Type B pancreatic cell (in vitro differentiated cells): Measurements from ENCODE around the gene EMSY. TPM values are rescaled to one million over a fixed set of nuclear protein-coding genes. Genes with fewer than 3 reads are reported as not detected.

Experiments used
- DNase-seq: peaks from one replicate; pipeline ENCODE4 v3.0.0; 2021; ENCODE audit warnings: mixed read lengths; ENCODE audit not compliant: unreplicated experiment; ENCODE audit errors: extremely low spot score
- H3K27ac Mint-ChIP-seq: 2 replicates; pipeline ENCODE4 v1.8.0; 2021; ENCODE audit warnings: mild to moderate bottlenecking, mixed read lengths
- H3K27me3 Mint-ChIP-seq: 2 replicates; pipeline ENCODE4 v1.8.0; 2021; ENCODE audit warnings: mixed read lengths
- H3K36me3 Mint-ChIP-seq: 2 replicates; pipeline ENCODE4 v1.8.0; 2021; ENCODE audit warnings: mixed read lengths
- H3K4me1 Mint-ChIP-seq: one replicate; pipeline ENCODE4 v1.8.0; 2021; ENCODE audit warnings: mixed read lengths; ENCODE audit not compliant: unreplicated experiment
- H3K4me3 Mint-ChIP-seq: 2 replicates; pipeline ENCODE4 v1.8.0; 2021; ENCODE audit warnings: mild to moderate bottlenecking, mixed read lengths
- H3K9me3 Mint-ChIP-seq: 2 replicates; pipeline ENCODE4 v1.8.0; 2021; ENCODE audit warnings: mixed read lengths
- CTCF ChIP-seq: fragments of 200-600 bp; sonication (generic); conservative IDR thresholded peaks from 2 replicates; pipeline ENCODE4 v1.5.0; 2021; ENCODE audit warnings: antibody characterized with exemption, mild to moderate bottlenecking
- total RNA-seq: library from RNA; stranded (reverse); gene quantifications from 2 replicates; pipeline ENCODE4 v1.2.1, GENCODE V29; 2021; ENCODE audit warnings: low replicate concordance

The EMSY gene
- total RNA-seq, 1 donor from 2014 or later: 32.3 TPM

GRCh38 chr11:76424379-76424778 is 20.4 kb upstream of the EMSY start:
- Mint-ChIP-seq H3K27me3 (no peaks in the 10 kb centered on the region), H3K4me1 (peaks cover 9% of the 10 kb centered on the region), H3K9me3 (no peaks in the 10 kb centered on the region), H3K36me3 (no peaks in the 10 kb centered on the region), H3K4me3 (no peak overlapping the region), H3K27ac (no peak overlapping the region)
- TF ChIP-seq CTCF: no peak
- no peak for DNase-seq

- no peak for TF ChIP-seq CTCF
- H3K27ac Mint-ChIP-seq: no peak overlapping the region
- H3K9me3 Mint-ChIP-seq: no peaks in the 10 kb centered on the region
- H3K4me3 Mint-ChIP-seq: no peak overlapping the region
- H3K36me3 Mint-ChIP-seq: no peaks in the 10 kb centered on the region
- H3K27me3 Mint-ChIP-seq: no peaks in the 10 kb centered on the region
- DNase-seq: no peak
- H3K4me1 Mint-ChIP-seq: peaks cover 9% of the 10 kb centered on the region
These were observed 19.9 kb upstream of the EMSY start for GRCh38 chr11:76424891-76425290.

GRCh38 chr11:76426660-76427059 is 18.2 kb upstream of the EMSY start:
- no peaks in the 10 kb centered on the region for H3K27me3 Mint-ChIP-seq
- no peak overlapping the region for H3K27ac Mint-ChIP-seq
- H3K36me3 Mint-ChIP-seq: no peaks in the 10 kb centered on the region
- H3K4me1 Mint-ChIP-seq: peaks cover 9% of the 10 kb centered on the region
- H3K9me3 Mint-ChIP-seq: no peaks in the 10 kb centered on the region
- no peak overlapping the region for H3K4me3 Mint-ChIP-seq
- DNase-seq: no peak
- TF ChIP-seq CTCF: no peak

- H3K9me3 Mint-ChIP-seq: no peaks in the 10 kb centered on the region
- no peaks in the 10 kb centered on the region for H3K36me3 Mint-ChIP-seq
- no peak overlapping the region for H3K27ac Mint-ChIP-seq
- no peak overlapping the region for H3K4me3 Mint-ChIP-seq
- H3K27me3 Mint-ChIP-seq: no peaks in the 10 kb centered on the region
- no peaks in the 10 kb centered on the region for H3K4me1 Mint-ChIP-seq
- DNase-seq: no peak
- TF ChIP-seq CTCF: no peak
These were observed 8.8 kb upstream of the EMSY start for GRCh38 chr11:76436020-76436419.

- Mint-ChIP-seq H3K4me3 (peak overlapping the region; percentile 99), H3K4me1 (peaks cover 15% of the 10 kb centered on the region), H3K27me3 (no peaks in the 10 kb centered on the region), H3K36me3 (peaks cover 13% of the 10 kb centered on the region), H3K9me3 (no peaks in the 10 kb centered on the region), H3K27ac (peak overlapping the region; percentile 99)
- DNase-seq: no peak
- TF ChIP-seq CTCF: no peak
These were observed 1.4 kb upstream of the EMSY start for GRCh38 chr11:76443268-76443980.

GRCh38 chr11:76444065-76444383 is 794 bp upstream of the EMSY start:
- DNase-seq: no peak
- H3K36me3 Mint-ChIP-seq: peaks cover 18% of the 10 kb centered on the region
- peaks cover 15% of the 10 kb centered on the region for H3K4me1 Mint-ChIP-seq
- peak overlapping the region; percentile 99 for H3K27ac Mint-ChIP-seq
- H3K27me3 Mint-ChIP-seq: no peaks in the 10 kb centered on the region
- no peaks in the 10 kb centered on the region for H3K9me3 Mint-ChIP-seq
- no peak for TF ChIP-seq CTCF
- peak overlapping the region; percentile 99 for H3K4me3 Mint-ChIP-seq
